CD4-positive, alpha-beta T cell treated with Interleukin-1 beta for 1 hour (primary cell): ENCODE data around the gene USP12.

Source experiments
- DNase-seq, 2 donors: peaks; one replicate each; pipeline ENCODE4 v3.0.0-alpha.2; 2020 to 2022

USP12 gene

DNA sequence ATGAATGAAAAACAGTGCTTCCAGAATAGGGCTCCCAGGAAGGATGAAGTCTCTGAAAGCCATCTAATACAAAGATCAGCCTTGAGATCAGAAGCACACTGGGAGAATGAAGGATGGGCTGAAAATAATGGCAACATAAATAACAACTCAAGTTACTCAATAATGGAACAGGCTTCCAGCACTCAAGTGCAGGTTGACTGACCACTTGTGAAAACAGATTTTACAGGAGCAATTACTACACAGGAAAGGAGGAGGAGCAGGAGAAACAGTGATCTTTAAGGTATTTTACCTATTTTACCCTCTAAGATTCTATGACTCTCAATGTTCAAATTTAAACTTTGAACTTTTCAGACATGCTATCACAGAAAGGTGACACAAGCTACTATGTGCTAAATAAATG is 106.0 kb downstream of the USP12 start:
- no peak for DNase-seq

DNA sequence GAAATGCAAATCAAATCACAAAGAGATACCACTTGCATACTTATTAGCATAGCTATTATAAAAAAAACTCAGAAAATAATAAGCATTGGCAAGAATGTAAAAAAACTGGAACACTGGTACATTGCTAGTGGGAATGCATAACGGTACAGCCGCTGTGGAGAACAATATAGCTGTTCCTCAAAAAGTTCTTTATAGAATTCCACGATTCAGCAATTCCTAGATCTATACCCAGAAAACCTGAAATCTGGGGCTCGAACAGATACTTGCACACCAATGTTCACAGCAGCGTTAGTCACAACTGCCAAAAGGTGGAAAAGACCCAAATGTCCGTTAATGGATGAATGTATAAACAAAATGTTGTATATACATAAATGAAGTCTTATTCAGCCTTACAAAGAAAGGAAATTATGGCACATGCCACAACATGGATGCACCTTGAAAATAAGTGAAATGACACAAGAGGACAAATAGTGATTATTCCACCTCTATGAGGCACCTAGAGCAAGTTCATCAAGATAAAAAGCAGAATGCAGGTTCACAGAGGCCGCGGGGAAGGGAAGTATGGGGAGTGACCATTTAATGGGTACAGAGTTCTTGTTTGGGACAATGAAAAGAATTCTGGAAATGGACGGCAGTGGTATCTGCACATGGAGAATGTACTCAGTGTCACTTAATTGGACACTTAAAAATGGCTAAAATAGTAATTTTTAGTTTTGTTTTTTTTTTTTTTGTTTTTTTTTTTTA is 107.2 kb downstream of the USP12 start:
- no peak for DNase-seq

DNA sequence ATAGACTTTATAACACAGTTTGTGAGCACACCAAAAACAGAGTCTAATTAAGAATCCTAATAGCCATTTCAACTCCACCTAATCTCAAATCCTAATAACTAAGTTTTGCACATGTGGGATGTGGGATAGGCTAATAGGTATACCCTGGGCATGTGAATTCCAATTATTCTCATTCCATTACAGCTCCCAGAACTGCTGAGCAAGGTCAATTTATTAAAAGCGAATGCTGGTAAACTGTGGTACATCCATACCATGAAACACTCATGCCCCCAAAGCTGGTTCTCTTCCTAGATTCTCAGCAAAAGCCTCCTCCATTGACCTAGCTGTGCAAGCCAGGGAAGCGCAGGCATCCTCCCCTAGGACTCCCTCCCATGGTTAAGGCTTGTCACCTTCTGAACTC is 113.8 kb downstream of the USP12 start:
- no peak for DNase-seq

DNA sequence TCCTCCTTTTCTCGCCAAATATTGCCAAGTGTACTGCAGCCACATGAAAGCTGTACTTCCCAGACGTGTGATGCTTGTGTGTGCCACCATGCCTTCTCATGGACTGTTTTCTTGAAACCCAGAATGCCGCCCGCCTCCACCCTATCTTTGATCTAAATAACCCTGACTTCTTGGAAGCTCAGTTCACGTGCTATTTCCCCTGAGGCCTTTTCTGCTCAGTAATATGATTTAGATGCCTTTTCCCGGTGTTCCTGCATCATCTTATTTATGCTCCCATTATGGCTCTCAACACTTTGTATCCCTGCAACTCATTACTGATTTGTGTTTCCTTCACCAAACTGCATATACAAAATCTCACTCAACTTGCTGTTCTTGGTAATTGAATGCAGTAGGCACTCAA is 116.1 kb downstream of the USP12 start:
- no peak for DNase-seq

DNA sequence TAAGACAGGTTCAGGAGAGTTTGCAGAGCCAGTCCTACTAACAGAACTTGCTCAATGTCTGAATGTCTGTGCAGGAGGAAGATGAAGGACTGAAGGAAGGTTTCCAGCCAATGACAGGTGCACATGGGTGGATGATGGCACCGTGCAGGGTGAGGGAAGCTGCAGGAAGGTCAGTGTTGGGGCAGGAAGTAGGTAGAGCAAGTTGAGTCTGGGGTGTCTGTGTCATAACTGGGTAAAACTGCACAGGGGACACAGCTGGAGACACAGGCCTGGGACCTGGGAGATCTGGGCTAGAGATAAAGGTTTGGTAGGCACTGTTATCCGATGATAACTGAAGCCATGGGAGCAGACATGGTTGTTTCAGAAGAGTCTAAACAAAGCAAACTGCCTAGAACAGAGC is 116.9 kb downstream of the USP12 start:
- no peak for DNase-seq

DNA sequence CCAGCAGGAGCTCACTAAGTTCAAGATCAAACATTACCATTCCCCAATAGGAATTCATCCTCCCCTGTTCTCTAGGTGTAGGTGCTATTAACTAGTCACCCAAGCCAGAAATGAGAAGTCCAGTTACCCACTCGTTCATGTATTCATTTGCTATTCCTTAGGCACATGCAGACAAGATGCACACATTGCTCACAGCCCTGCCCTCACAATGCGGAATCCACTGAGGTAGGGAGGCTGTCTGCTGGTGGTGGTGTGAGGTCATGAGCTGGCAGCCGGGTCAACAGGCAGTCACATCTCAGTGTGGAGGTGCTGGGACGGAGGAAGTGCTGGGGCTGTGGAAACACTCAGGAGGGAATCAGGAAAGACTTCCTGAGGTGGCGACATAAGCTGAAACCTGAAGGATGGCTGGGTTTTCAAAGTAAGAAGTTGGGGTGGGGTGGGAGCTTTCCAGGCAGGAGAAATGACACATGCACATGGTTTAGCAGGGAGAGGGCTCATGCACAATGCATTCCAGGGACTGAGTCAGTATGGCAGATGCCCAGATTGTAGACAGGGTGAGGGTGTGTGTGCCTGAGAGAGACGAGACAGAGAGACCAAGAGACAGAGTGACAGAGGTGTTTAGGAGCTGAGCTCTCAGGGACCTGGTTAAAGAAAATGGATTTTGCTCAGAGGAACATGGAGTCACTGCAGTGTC is 117.6 kb downstream of the USP12 start:
- no peak for DNase-seq

DNA sequence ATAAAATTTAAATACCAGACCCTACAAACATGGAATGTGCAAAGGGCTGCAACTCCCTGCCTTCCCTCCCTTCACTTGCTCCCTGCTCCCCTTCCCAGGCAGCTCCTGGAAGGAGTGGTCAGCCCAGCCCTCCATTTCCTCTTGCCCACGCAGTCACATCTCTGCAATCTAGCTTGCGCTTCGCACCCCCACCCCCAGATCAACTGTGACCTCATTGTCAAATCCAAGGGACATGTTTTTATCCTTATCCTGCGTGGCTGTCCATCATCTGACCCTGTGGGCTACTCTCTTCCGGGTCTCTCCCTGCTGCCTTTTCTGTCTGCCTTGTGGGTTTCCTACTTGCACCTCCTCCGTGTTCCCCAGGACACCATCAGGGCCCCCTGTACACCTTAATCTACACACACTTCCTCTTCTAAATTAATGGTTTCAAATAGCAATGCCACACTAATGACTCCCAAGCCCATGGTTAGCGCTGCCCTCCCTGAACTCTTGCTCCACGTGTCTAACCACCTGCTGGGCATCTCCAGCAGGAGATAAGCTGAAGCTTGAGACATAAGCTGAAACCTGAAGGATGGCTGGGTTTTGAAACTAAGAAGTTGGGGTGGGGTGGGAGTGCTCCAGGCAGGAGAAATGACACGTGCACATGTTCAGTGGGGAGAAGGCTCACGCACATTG is 118.3 kb downstream of the USP12 start:
- no peak for DNase-seq

DNA sequence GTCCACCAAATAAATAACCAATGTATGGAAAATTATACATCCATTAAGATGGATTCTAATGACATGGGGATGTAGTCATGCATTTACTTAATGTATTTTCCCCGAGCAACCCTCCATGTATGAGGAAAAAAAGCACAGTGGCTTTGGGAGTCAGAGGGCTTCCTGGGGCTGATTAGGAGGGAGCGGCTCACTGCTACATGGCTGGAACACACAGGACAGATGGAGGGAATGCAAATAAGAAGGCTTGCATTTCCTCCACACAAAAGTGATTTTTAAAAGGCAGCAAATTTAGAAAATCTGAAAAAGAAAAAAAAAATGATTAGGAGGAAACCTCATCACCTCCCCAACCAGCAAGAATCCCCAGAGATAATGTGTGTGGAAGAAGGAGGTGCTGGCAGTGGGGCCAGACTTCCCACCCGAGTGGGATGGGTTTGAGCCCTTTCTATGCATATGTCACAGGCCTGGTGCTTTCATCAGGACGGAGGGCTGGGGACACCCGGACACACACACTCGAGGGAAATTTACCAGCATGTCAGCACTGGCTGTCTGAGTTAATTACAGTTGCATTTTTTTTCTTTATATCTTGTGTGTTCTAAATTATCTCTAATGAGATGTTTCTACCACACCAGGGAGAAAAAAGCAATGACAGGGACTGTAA is 118.9 kb downstream of the USP12 start:
- DNase-seq = no peak

DNA sequence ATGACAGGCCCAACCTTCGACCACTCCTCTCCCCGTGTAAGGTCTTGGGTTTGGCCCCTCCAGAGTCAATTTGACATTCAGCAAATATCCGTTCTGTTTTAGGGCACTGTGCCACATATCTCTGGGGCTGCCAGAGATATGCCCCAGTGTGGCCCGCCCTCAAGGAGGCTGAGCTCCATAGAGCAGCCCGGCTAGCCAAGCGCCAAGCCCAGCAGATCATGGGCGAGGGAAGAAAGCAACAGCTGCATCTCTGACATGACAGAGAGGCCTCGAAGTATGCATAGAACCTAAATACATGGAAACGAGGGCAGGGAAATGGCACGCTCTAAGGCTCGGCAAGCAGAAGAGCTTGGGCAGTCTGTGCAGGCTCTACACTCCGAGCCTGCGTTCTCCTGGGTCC is 124.5 kb downstream of the USP12 start:
- DNase-seq = no peak

DNA sequence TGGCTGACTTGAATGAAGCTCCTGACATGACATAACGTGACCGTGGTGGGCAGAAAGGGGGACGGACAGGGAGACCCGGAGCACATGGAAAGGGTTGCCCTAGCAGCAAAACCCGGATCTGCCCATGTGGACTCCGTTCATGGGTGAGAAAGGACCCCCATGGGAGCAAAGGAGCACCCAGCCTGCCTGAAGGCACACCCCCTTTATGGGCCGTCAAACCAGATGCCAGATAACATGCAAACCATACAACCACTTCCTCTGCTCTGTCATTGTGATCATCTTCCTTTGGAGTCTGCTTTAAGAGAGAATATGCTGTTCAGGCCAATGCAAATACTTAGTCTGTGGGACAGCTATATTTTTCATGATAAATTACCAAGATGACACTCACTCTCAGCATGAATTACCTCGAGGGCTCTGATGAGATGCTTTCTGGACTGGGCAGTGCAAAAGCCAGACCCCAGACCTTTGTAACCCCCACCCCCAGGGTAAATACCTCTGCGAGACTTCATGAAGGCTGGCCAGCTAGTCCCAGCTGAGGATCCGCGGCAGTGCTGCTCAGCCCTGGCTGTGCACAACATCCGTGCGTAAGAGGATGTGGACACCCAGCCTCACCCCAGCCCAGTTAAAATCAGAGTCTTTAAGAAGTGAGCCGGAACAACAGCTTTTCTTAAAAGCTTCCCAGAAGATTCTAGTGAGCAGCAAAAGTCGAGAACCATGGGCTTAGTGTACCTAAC is 126.6 kb downstream of the USP12 start:
- DNase-seq = peak in 1 of 2 donors; percentile 10

DNA sequence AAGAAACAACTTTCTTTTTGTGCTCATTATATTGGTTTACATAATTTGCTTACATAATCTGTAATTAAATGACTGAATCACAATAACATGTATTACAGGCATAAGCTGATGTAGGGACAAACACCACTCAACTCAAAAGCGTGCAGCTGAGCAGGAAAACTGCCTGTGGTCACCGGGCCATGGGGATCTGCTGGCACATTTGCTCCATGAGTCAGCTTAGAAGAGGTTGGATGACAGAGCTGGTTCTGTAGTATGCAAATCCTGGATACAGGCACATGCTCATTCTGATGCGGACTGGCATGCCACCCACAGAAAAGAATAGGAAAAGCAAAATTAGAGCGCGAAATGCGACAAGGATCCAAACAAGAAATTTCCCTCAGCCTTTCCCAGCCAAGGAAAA is 128.6 kb downstream of the USP12 start:
- DNase-seq = no peak

DNA sequence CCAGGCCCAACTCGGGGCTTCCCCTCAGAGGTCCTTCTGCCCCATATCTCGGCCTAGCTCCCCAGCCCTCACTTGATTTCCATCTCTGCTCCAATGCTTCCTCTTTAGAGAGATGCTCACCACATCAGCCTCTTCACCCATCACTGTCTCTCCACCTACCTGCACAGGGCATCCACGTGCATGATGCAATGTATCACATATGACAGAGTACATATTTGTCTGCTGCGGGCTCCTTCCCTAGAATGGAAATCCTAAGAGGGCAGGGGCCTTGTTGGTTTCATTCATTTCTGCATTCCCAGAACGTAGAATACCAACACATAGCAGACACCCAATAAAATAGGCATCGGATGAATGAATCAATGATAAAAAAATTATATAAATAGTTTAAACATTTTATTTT is 130.3 kb downstream of the USP12 start:
- no peak for DNase-seq

DNA sequence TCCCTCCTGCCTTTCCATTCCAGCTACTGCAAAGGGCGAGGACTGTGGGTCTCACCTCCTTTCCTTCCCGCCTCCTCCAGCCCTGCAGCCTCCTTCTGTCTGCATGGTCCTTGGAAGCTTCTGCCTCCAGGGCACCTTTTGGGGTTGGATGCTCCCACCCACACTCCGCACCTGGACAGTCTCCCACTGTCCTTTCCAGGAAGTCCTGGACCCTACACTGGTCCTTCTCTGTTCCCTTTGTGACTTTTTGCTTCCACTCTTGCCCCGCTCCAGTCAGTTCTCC is 130.8 kb downstream of the USP12 start:
- no peak for DNase-seq

DNA sequence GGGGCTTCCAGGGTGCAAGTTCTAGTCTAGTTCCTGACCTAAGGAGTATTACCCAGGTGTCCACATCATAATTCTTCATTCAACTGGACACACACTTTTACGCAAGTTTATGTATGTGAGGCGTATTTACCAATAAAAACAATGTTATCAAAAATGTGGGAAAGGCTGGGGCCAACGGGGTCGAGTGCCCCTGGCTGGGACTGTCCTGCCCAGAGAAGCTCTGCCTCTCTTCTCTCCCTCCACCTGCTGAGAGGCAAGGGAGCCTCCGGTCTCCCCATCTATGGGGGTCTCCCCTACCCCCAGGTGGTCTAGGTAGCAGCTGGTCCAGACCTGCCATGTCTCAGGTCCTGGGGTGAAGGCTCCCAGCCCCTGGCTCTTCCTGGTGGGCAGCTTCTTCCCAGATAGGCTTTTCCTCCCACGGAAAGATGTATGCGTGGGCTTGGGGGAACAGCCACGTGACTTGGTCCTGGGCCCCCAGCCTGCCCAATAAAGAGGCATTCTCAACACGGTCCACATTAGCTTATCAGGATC is 132.4 kb downstream of the USP12 start:
- no peak for DNase-seq

DNA sequence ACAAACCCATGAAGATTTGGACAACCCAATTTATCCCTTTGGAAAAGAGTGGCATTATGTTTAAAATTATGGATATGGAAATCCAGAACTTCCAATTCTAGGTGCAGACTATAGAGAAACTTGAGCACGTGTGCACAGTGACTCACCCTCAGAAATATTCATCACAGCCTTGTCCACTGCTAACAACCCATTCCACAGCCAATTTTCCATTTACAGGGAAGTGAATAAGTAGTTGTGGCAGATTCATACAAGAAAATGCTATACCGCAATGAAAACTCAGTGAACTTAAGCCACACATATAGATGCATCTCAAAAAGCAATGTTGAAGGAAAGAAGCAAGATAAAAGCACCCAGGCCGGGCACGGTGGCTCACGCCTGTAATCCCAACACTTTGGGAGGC is 133.3 kb downstream of the USP12 start:
- DNase-seq = no peak

DNA sequence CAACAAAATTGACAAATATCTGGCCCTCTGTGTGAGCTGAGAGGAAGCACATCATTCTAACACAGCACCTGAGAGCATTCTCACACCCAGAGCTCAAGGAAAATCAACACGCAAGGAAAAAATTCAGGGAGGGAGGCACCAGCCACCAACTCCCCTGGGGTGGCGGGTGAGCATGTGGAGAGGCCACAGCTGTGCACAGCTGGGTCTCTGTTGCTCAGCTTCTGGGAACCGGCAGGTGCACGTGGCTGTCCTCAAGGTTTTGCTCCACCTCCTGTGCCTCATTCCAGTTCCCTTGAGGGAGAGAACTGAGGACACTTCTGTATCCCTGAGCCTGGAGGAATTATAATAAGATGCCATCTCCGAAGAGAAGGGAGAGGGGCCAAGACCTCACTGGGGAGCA is 134.0 kb downstream of the USP12 start:
- no peak for DNase-seq

DNA sequence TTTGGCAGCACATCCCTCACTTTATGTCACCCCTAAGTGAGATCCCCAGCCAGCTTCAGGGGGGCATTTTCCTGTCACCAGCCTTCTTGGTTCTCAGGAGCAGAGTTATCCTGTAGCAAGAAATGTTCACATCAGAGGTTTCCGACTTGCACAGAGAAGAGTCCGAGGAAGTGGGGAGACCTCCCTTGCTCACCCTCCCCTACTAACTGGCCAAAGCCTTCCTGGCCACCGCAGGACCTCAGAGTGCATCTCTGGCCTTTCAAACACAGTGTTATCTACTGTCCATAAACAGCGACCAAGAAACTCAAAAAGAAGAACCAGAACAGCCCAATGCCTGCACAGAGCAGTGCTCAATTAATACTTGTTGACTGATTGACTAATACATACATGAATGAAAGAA is 134.4 kb downstream of the USP12 start:
- DNase-seq = no peak

DNA sequence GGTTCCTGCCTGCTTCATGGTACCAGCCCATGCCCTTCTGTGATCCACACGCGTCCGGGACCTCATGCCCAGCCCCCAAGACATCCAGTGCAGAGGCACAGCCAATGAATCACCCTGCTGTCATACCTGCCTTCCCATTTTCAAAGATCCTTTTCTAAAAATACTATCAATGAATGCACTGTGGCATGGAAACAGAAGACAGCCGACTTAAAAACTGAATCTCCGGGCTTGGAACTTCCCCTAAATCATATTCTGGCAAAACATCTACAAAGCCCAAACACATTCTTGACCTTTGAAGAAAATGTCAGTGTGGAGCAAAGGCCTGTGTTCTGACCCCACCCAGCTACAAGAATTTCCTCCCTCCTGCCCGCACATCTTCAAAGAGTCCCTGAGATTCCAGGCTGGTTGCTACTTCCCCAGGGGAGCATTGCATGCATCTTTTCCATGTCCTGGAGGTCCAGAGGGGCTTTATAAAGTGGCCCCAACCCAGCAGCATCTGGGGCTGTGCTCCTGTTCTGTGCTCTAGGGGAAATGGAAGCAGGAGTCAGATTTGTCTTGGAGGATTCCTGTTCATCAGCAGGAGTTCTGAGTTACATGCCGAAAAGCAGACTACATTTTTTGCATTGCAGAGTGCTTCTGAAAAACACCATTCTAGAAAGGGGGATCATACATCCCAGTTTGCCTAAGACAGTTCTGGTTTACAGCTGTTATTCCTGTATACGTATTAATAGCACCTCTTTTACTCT is 135.2 kb downstream of the USP12 start:
- DNase-seq = no peak

DNA sequence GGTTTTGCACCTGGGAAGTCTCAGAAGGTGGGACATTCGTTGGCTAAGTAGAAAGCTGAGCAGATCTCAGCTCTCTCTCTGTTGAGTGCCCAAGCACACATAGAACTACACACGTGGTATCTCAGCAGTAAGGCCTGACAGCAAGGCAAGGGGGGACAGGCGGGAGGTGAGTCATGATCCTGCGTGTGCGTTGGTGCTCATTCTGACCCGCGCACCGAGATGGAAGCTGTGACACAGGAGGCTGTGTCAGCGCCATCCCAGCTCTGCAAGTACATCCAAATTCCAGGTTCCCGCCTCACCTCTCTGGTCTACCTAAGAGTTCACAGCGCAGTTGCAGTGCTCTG is 135.7 kb downstream of the USP12 start:
- DNase-seq = no peak

DNA sequence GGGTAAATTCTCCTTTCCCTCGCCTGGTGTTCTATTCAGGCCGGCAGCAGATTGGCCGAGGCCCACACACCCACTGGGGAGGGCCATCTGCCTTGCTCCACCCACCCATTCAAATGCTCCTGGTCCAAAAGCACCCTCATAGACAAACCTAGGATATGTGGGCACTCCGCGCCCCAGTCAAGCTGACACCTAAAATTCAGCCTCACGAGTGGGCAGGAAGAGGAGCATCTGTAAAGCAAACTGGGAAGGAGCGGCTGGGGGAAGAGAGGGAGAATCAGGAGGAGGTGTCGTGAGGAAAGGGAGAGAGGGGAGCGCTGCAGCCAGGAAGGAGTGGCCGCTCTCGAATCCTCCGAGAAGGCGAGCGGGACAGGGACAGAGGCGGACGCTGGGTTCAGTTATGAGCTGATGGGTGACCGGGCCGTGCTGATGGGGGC is 136.9 kb downstream of the USP12 start:
- no peak for DNase-seq

DNA sequence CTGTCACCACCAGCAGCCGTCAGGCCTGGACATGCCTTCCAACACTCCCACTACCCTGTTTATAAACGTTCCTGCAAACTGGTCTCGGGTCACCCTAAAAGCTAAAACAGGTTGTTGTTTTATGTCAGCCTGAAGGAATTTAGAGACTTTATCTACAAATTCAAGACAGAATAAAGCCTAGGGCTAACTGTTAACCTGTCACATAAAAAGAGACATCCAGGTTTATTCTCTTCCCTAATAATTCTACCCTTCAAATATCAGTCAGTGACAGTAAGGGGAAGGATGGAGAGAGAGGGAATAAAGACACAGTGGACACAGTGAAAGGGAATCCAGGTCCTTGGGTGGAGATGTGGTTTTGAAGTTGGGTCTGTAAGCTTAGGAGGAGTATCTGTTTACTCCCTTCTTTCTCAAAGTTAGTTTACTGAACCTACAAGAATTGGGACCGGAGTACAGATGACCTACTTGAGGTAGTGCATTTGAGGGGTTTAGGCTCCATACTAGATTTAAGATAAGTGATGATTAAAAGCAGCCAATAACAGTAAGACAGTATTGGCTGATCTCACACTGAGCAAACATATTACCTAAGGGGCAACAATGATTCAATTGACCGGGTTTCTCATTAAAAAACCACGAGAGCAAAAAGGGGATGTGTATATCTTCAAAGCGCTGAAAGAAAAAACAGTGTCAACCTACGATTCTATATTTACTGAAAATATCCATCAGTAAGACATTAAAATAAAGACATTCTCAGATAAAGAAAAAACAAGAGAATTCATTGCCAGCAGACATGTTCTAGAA is 142.7 kb downstream of the USP12 start:
- no peak for DNase-seq
